ENCODE data around the gene NAGLU. TPM values are rescaled to one million over a fixed set of nuclear protein-coding genes. Genes with fewer than 3 reads are reported as not detected.

NAGLU gene
- total and polyA plus RNA-seq, 2 of the 13 experiments (the other 11 are each of a cell fraction or from before 2014, with no cell fraction given) = 28.2 to 40.1 TPM

DNA sequence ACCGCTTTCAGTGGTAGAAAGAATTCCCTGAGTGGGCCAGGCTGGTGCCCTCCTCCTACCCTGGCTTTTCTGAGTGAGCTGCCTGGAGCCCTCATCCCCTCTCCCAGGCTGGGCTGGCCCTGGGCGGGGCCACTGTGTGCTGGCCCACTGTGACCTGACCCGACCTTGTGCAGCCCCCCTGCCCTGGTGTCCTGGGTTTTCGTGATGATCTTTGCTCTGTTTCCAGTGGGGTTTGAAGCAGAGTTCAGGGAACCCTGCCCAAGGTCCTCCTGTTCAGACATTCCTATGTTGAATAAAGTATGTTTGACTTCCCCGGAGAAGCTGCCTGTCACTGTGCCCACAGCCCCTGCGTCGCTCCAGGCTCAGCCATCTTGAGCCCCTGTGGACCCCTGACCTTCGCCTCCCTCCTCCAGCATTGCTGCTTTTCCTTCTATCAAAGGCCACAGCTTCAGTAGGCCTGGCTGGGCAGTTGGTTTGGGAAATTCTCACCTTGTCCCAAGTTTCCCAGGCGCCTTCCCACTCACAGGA is 13.7 kb upstream of the NAGLU start (continued):
- TF ChIP-seq KLF6 (CRISPR knock-in tag; IDR thresholded peaks at IDR 0.05) = no peak
- TF ChIP-seq ZNF709 (CRISPR knock-in tag; IDR thresholded peaks at IDR 0.05) = peak; percentile 42; the same call in 1 of the 2 replicates
- TF ChIP-seq, protein P1, sequence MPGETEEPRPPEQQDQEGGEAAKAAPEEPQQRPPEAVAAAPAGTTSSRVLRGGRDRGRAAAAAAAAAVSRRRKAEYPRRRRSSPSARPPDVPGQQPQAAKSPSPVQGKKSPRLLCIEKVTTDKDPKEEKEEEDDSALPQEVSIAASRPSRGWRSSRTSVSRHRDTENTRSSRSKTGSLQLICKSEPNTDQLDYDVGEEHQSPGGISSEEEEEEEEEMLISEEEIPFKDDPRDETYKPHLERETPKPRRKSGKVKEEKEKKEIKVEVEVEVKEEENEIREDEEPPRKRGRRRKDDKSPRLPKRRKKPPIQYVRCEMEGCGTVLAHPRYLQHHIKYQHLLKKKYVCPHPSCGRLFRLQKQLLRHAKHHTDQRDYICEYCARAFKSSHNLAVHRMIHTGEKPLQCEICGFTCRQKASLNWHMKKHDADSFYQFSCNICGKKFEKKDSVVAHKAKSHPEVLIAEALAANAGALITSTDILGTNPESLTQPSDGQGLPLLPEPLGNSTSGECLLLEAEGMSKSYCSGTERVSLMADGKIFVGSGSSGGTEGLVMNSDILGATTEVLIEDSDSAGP (CRISPR knock-in tag; IDR thresholded peaks at IDR 0.05; ENCODE audit: borderline replicate concordance) = 0 out of 2 replicates have a peak, but pooled peaks have one; percentile 45
- TF ChIP-seq NONO (IDR thresholded peaks at IDR 0.05) = no peak
- TF ChIP-seq NONO (CRISPR knock-in tag; conservative IDR thresholded peaks at IDR 0.05) = 0 out of 2 replicates have a peak, but pooled peaks have one; percentile 27
- no peak for TF ChIP-seq ZNF431 (CRISPR knock-in tag; IDR thresholded peaks at IDR 0.05; ENCODE audit: borderline replicate concordance, low read depth)
- peak; percentile 10 for TF ChIP-seq ASH2L (IDR thresholded peaks at IDR 0.05; ENCODE audit: insufficient read length, low read depth, low read length)
- TF ChIP-seq EED (CRISPR knock-in tag; IDR thresholded peaks at IDR 0.05) = no peak
- TF ChIP-seq TCF12 (IDR thresholded peaks at IDR 0.05) = no peak
- no peak for TF ChIP-seq TCF12 (CRISPR knock-in tag; IDR thresholded peaks at IDR 0.05)
- TF ChIP-seq, protein P2, sequence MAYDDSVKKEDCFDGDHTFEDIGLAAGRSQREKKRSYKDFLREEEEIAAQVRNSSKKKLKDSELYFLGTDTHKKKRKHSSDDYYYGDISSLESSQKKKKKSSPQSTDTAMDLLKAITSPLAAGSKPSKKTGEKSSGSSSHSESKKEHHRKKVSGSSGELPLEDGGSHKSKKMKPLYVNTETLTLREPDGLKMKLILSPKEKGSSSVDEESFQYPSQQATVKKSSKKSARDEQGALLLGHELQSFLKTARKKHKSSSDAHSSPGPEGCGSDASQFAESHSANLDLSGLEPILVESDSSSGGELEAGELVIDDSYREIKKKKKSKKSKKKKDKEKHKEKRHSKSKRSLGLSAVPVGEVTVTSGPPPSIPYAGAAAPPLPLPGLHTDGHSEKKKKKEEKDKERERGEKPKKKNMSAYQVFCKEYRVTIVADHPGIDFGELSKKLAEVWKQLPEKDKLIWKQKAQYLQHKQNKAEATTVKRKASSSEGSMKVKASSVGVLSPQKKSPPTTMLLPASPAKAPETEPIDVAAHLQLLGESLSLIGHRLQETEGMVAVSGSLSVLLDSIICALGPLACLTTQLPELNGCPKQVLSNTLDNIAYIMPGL (CRISPR knock-in tag; IDR thresholded peaks at IDR 0.05; ENCODE audit: borderline replicate concordance in 1 of 2, low read depth in 1 of 2) = no peak
- TF ChIP-seq, protein P3, sequence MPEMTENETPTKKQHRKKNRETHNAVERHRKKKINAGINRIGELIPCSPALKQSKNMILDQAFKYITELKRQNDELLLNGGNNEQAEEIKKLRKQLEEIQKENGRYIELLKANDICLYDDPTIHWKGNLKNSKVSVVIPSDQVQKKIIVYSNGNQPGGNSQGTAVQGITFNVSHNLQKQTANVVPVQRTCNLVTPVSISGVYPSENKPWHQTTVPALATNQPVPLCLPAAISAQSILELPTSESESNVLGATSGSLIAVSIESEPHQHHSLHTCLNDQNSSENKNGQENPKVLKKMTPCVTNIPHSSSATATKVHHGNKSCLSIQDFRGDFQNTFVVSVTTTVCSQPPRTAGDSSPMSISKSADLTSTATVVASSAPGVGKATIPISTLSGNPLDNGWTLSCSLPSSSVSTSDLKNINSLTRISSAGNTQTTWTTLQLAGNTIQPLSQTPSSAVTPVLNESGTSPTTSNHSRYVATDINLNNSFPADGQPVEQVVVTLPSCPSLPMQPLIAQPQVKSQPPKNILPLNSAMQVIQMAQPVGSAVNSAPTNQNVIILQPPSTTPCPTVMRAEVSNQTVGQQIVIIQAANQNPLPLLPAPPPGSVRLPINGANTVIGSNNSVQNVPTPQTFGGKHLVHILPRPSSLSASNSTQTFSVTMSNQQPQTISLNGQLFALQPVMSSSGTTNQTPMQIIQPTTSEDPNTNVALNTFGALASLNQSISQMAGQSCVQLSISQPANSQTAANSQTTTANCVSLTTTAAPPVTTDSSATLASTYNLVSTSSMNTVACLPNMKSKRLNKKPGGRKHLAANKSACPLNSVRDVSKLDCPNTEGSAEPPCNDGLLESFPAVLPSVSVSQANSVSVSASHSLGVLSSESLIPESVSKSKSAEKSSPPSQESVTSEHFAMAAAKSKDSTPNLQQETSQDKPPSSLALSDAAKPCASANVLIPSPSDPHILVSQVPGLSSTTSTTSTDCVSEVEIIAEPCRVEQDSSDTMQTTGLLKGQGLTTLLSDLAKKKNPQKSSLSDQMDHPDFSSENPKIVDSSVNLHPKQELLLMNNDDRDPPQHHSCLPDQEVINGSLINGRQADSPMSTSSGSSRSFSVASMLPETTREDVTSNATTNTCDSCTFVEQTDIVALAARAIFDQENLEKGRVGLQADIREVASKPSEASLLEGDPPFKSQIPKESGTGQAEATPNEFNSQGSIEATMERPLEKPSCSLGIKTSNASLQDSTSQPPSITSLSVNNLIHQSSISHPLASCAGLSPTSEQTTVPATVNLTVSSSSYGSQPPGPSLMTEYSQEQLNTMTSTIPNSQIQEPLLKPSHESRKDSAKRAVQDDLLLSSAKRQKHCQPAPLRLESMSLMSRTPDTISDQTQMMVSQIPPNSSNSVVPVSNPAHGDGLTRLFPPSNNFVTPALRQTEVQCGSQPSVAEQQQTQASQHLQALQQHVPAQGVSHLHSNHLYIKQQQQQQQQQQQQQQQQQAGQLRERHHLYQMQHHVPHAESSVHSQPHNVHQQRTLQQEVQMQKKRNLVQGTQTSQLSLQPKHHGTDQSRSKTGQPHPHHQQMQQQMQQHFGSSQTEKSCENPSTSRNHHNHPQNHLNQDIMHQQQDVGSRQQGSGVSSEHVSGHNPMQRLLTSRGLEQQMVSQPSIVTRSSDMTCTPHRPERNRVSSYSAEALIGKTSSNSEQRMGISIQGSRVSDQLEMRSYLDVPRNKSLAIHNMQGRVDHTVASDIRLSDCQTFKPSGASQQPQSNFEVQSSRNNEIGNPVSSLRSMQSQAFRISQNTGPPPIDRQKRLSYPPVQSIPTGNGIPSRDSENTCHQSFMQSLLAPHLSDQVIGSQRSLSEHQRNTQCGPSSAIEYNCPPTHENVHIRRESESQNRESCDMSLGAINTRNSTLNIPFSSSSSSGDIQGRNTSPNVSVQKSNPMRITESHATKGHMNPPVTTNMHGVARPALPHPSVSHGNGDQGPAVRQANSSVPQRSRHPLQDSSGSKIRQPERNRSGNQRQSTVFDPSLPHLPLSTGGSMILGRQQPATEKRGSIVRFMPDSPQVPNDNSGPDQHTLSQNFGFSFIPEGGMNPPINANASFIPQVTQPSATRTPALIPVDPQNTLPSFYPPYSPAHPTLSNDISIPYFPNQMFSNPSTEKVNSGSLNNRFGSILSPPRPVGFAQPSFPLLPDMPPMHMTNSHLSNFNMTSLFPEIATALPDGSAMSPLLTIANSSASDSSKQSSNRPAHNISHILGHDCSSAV (CRISPR knock-in tag; IDR thresholded peaks at IDR 0.05; ENCODE audit: borderline replicate concordance) = no peak
- TF ChIP-seq TOE1 (CRISPR knock-in tag; IDR thresholded peaks at IDR 0.05) = no peak
- no peak for TF ChIP-seq FOSL1 (CRISPR knock-in tag; IDR thresholded peaks at IDR 0.05; ENCODE audit: borderline replicate concordance)
- TF ChIP-seq MXI1 (IDR thresholded peaks at IDR 0.05; ENCODE audit: borderline replicate concordance, low read depth, low read length) = 0 out of 3 replicates have a peak, but pooled peaks have one; percentile 11
- TF ChIP-seq GATAD2A (CRISPR knock-in tag; IDR thresholded peaks at IDR 0.05) = peak; percentile 82

Data from HepG2 (cell line).